ENCODE measurements around the gene LRRK1. TPM values are rescaled to one million over a fixed set of nuclear protein-coding genes. Genes with fewer than 3 reads are reported as not detected.

The LRRK1 gene
- total and polyA plus RNA-seq, 2 donors (not counting 1 experiment from before 2014, with no cell fraction given) = 19.8 to 53.0 TPM

DNA sequence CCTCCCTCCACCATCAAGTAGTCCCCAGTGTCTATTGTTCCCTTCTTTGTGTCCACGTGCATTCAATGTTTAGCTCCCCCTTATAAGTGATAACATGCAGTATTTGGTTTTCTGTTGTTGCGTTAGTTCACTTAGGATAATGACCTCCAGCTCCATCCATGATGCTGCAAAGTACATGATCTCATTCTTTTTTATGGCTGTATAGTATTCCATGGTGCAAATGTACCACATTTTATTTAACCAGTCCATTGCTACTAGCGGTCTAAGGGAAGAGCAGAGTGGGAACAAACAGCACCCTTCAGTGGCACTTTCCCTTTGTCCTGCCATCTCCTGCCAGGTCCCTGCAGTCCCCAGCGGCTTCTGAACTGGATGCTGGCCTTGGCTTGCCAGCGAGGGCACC, 69.1 kb downstream of the LRRK1 start:
- Histone ChIP-seq H3K9ac (ENCODE audit: low read length) (no peak overlapping the region), H3K4me2 (replicated peaks; ENCODE audit: low read depth, low read length, poor library complexity, severe bottlenecking) (no peak overlapping the region), H3K4me1 (ENCODE audit: control insufficient read depth in 2 of 2, insufficient read depth in 2 of 2, low read length in 2 of 2) (no peaks in the 10 kb centered on the region), H3K36me3 (replicated peaks in 1 of 2; ENCODE audit: control extremely low read depth in 1 of 2, control insufficient read depth in 1 of 2, extremely low read depth in 1 of 2, insufficient read depth in 2 of 2, low read length in 1 of 2) (peaks cover 2 to 22% of the 10 kb centered on the region in 2 experiments), H3K4me3 (ENCODE audit: control extremely low read depth in 1 of 5, extremely low read depth in 1 of 5, insufficient read depth in 1 of 5, low read depth in 2 of 5, low read length in 4 of 5) (no peak overlapping the region), H3K27me3 (replicated peaks in 1 of 4; ENCODE audit: control extremely low read depth in 1 of 4, control insufficient read depth in 3 of 4, insufficient read depth in 4 of 4, low read length in 3 of 4) (no peaks in the 10 kb centered on the region), H2AFZ (ENCODE audit: insufficient read depth, low read depth, low read length, poor library complexity, severe bottlenecking) (no peak overlapping the region), H3K27ac (ENCODE audit: low read length in 2 of 2) (no peak overlapping the region), H3K9me3 (ENCODE audit: control extremely low read depth in 1 of 3, control insufficient read depth in 2 of 3, insufficient read depth in 1 of 3, low read length in 2 of 3) (peaks cover 0 to 4% (median 0%) of the 10 kb centered on the region in 3 donors), H4K20me1 (ENCODE audit: control insufficient read depth, insufficient read depth, low read length, poor library complexity, severe bottlenecking) (no peaks in the 10 kb centered on the region), H3K79me2 (ENCODE audit: control insufficient read depth, insufficient read depth, low read length) (no peaks in the 10 kb centered on the region)
- H3K4me1 Mint-ChIP-seq = no peaks in the 10 kb centered on the region
- intact Hi-C loops (cut with micrococcal nuclease) = no loop called here
- ChIA-PET CTCF (interaction anchor here (1.0 to 1.6 kb wide), 2 partner anchors 20 to 70 kb away, joined by 4 to 5 read pairs; partner anchors contain the start of gene LRRK1), POLR2A (no interaction called here)
- 100% methylated on average over 3 of the region's 5 CpGs for WGBS (ENCODE audit: insufficient coverage)
- H3K9me3 Mint-ChIP-seq (ENCODE audit: insufficient read depth) = no peaks in the 10 kb centered on the region
- H3K4me3 Mint-ChIP-seq = no peak overlapping the region
- DNase-seq = no peak
- H3K27me3 Mint-ChIP-seq = no peaks in the 10 kb centered on the region
- TF ChIP-seq, protein P1, sequence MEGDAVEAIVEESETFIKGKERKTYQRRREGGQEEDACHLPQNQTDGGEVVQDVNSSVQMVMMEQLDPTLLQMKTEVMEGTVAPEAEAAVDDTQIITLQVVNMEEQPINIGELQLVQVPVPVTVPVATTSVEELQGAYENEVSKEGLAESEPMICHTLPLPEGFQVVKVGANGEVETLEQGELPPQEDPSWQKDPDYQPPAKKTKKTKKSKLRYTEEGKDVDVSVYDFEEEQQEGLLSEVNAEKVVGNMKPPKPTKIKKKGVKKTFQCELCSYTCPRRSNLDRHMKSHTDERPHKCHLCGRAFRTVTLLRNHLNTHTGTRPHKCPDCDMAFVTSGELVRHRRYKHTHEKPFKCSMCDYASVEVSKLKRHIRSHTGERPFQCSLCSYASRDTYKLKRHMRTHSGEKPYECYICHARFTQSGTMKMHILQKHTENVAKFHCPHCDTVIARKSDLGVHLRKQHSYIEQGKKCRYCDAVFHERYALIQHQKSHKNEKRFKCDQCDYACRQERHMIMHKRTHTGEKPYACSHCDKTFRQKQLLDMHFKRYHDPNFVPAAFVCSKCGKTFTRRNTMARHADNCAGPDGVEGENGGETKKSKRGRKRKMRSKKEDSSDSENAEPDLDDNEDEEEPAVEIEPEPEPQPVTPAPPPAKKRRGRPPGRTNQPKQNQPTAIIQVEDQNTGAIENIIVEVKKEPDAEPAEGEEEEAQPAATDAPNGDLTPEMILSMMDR (IDR thresholded peaks at IDR 0.05) = no peak
- TF ChIP-seq EZH2 (IDR thresholded peaks at IDR 0.05; ENCODE audit: borderline replicate concordance, insufficient read depth, low read depth, low read length, poor library complexity, severe bottlenecking) = no peak
- no peak for ATAC-seq (ENCODE audit: low read depth)
- no peak overlapping the region for H3K27ac Mint-ChIP-seq

DNA sequence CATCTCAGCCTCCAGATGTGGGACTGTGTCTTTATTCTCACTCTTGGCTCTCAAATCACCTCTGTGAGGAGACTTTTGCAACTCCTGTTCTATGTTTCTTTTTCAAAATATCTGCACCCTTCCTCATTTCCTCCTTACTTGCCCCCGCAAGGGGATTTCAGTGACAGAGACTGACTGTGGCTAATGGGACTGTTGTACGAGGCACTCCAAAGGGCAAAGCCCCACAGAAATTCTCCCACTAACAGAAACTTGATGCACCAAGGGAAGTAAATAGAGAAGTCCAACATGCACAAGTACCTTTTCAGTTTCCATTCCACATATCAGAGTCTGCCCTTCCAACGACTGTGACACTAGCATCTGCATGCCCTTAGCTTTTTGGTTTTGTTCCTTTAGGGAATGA, 69.7 kb downstream of the LRRK1 start:
- no peak for ATAC-seq (ENCODE audit: low read depth)
- Histone ChIP-seq H3K27me3 (replicated peaks in 1 of 4; ENCODE audit: control extremely low read depth in 1 of 4, control insufficient read depth in 3 of 4, insufficient read depth in 4 of 4, low read length in 3 of 4) (no peaks in the 10 kb centered on the region), H2AFZ (ENCODE audit: insufficient read depth, low read depth, low read length, poor library complexity, severe bottlenecking) (no peak overlapping the region), H4K20me1 (ENCODE audit: control insufficient read depth, insufficient read depth, low read length, poor library complexity, severe bottlenecking) (no peaks in the 10 kb centered on the region), H3K9me3 (ENCODE audit: control extremely low read depth in 1 of 3, control insufficient read depth in 2 of 3, insufficient read depth in 1 of 3, low read length in 2 of 3) (peaks cover 0 to 4% (median 0%) of the 10 kb centered on the region in 3 donors), H3K27ac (ENCODE audit: low read length in 2 of 2) (no peak overlapping the region), H3K4me2 (replicated peaks; ENCODE audit: low read depth, low read length, poor library complexity, severe bottlenecking) (no peak overlapping the region), H3K4me1 (ENCODE audit: control insufficient read depth in 2 of 2, insufficient read depth in 2 of 2, low read length in 2 of 2) (no peaks in the 10 kb centered on the region), H3K9ac (ENCODE audit: low read length) (no peak overlapping the region), H3K4me3 (ENCODE audit: control extremely low read depth in 1 of 5, extremely low read depth in 1 of 5, insufficient read depth in 1 of 5, low read depth in 2 of 5, low read length in 4 of 5) (no peak overlapping the region), H3K36me3 (replicated peaks in 1 of 2; ENCODE audit: control extremely low read depth in 1 of 2, control insufficient read depth in 1 of 2, extremely low read depth in 1 of 2, insufficient read depth in 2 of 2, low read length in 1 of 2) (peaks cover 2 to 20% of the 10 kb centered on the region in 2 experiments), H3K79me2 (ENCODE audit: control insufficient read depth, insufficient read depth, low read length) (no peaks in the 10 kb centered on the region)
- DNase-seq = no peak
- H3K4me3 Mint-ChIP-seq = no peak overlapping the region
- H3K9me3 Mint-ChIP-seq (ENCODE audit: insufficient read depth) = no peaks in the 10 kb centered on the region
- no peak overlapping the region for H3K27ac Mint-ChIP-seq
- no peaks in the 10 kb centered on the region for H3K4me1 Mint-ChIP-seq
- WGBS (ENCODE audit: insufficient coverage) = 93% methylated on average over 2 of the region's 3 CpGs
- ChIA-PET POLR2A (no interaction called here), CTCF (interaction anchor here (1.6 kb wide), 1 partner anchor 70 kb away, joined by 4 read pairs; the partner anchor contains the start of gene LRRK1)
- H3K27me3 Mint-ChIP-seq = no peaks in the 10 kb centered on the region
- intact Hi-C loops (cut with micrococcal nuclease) = no loop called here
- TF ChIP-seq, protein P1 (IDR thresholded peaks at IDR 0.05) = no peak
- TF ChIP-seq EZH2 (IDR thresholded peaks at IDR 0.05; ENCODE audit: borderline replicate concordance, insufficient read depth, low read depth, low read length, poor library complexity, severe bottlenecking) = no peak
